SU-DHL-6 (cell line): ENCODE measurements around the gene CHSY1.

Source experiments
- H2AFZ ChIP-seq: fragments of 200-600 bp; sonication (generic); 2 replicates; pipeline ENCODE4 v1.6.1; 2014; ENCODE audit warnings: low read depth, mild to moderate bottlenecking, moderate library complexity, mixed read lengths, antibody characterized with exemption, low read length; ENCODE audit not compliant: severe bottlenecking
- H3F3A ChIP-seq: fragments of 200-600 bp; shearing (Covaris generic); 2 replicates; pipeline ENCODE4 v1.6.0; 2016; ENCODE audit warnings: antibody characterized with exemption, mild to moderate bottlenecking; ENCODE audit not compliant: insufficient read depth
- H3K27ac ChIP-seq: fragments of 200-600 bp; sonication (generic); 2 replicates; pipeline ENCODE4 v1.5.1; 2016; ENCODE audit warnings: low read depth, mild to moderate bottlenecking, low read length, moderate library complexity, mixed read lengths
- H3K27me3 ChIP-seq: fragments of 200-600 bp; sonication (generic), shearing (Covaris generic); 2 replicates; pipeline ENCODE4 v1.6.0; 2014; ENCODE audit warnings: mild to moderate bottlenecking, low read length
- H3K36me3 ChIP-seq: fragments of 200-600 bp; sonication (generic); 2 replicates; pipeline ENCODE4 v1.6.1; 2014; ENCODE audit warnings: mild to moderate bottlenecking, low read length, mixed read lengths
- H3K4me2 ChIP-seq: fragments of 300-600, 200-600 bp; shearing (Covaris generic), sonication (generic); 2 replicates; pipeline ENCODE4 v1.6.0; 2014; ENCODE audit warnings: low read length, low read depth, mild to moderate bottlenecking; ENCODE audit not compliant: poor library complexity, severe bottlenecking
- H3K4me3 ChIP-seq: fragments of 200-600 bp; sonication (generic); 2 replicates; pipeline ENCODE4 v1.5.1; 2014; ENCODE audit warnings: antibody characterized with exemption, low read length, mild to moderate bottlenecking, mixed read lengths; ENCODE audit not compliant: insufficient read depth, poor library complexity, severe bottlenecking
- H3K79me2 ChIP-seq: fragments of 200-600 bp; sonication (generic); 2 replicates; pipeline ENCODE4 v1.6.1; 2014; ENCODE audit warnings: mild to moderate bottlenecking, low read length, moderate library complexity; ENCODE audit not compliant: insufficient read depth
- H3K9ac ChIP-seq: fragments of 200-600 bp; sonication (generic); 2 replicates; pipeline ENCODE4 v1.7.0; 2014; ENCODE audit warnings: mild to moderate bottlenecking, low read length
- H3K9me2 ChIP-seq: fragments of 200-600 bp; sonication (generic); replicated peaks from 2 replicates; pipeline ENCODE4 v1.6.1; 2014; ENCODE audit warnings: low read length; ENCODE audit not compliant: insufficient read depth
- H3K9me3 ChIP-seq: fragments of 200-600 bp; sonication (generic); 2 replicates; pipeline ENCODE4 v1.6.1; 2014; ENCODE audit warnings: low read length, mixed read lengths; ENCODE audit not compliant: insufficient read depth
- H4K20me1 ChIP-seq: fragments of 200-600 bp; sonication (generic); 2 replicates; pipeline ENCODE4 v1.6.1; 2014; ENCODE audit warnings: low read depth, mild to moderate bottlenecking, antibody characterized with exemption, low read length, moderate library complexity, mixed read lengths
- EZH2phosphoT487 ChIP-seq: fragments of 200-600 bp; sonication (generic), shearing (Covaris generic); conservative IDR thresholded peaks from 2 replicates; pipeline ENCODE4 v1.6.1; 2018; ENCODE audit warnings: mild to moderate bottlenecking, antibody characterized with exemption, low read length, moderate library complexity, mixed read lengths
- TF ChIP-seq, protein P1 (sequence below): fragments of 200-600 bp; sonication (generic); IDR thresholded peaks from one replicate; pipeline ENCODE4 v1.5.1; 2017; ENCODE audit warnings: antibody characterized with exemption, mild to moderate bottlenecking, low read length, moderate library complexity; ENCODE audit not compliant: insufficient read depth, poor library complexity, severe bottlenecking

Gene CHSY1

DNA sequence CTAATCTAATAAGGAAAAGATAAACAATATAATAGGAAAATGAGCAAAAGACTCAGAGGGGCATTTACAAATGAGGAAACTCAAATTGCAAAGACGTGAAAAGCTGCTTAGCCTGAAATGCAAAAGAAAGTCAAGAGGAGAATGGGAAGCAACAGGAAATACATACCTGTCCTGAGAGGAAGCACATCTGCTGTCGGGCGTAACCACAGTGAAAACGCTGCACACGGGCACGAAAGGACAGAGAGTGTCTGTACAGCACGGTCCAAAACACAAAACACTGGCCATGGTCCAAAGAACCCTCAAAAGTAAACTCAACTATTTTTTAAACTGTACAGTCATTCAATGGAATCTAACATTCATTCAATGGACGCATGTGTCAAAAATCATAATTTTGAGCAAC lies 100.6 kb downstream of the CHSY1 start:
- no peak overlapping the region for H3K27ac ChIP-seq
- no peak overlapping the region for H2AFZ ChIP-seq
- no peak for TF ChIP-seq EZH2phosphoT487
- TF ChIP-seq, protein P1, sequence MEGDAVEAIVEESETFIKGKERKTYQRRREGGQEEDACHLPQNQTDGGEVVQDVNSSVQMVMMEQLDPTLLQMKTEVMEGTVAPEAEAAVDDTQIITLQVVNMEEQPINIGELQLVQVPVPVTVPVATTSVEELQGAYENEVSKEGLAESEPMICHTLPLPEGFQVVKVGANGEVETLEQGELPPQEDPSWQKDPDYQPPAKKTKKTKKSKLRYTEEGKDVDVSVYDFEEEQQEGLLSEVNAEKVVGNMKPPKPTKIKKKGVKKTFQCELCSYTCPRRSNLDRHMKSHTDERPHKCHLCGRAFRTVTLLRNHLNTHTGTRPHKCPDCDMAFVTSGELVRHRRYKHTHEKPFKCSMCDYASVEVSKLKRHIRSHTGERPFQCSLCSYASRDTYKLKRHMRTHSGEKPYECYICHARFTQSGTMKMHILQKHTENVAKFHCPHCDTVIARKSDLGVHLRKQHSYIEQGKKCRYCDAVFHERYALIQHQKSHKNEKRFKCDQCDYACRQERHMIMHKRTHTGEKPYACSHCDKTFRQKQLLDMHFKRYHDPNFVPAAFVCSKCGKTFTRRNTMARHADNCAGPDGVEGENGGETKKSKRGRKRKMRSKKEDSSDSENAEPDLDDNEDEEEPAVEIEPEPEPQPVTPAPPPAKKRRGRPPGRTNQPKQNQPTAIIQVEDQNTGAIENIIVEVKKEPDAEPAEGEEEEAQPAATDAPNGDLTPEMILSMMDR = no peak
- H3K79me2 ChIP-seq = no peaks in the 10 kb centered on the region
- no peaks in the 10 kb centered on the region for H3K9me3 ChIP-seq
- no peaks in the 10 kb centered on the region for H3F3A ChIP-seq
- H3K9me2 ChIP-seq = no peaks in the 10 kb centered on the region
- H4K20me1 ChIP-seq = no peaks in the 10 kb centered on the region
- H3K9ac ChIP-seq = no peak overlapping the region
- H3K27me3 ChIP-seq = no peaks in the 10 kb centered on the region
- H3K36me3 ChIP-seq = no peaks in the 10 kb centered on the region
- no peak overlapping the region for H3K4me3 ChIP-seq
- no peak overlapping the region for H3K4me2 ChIP-seq

DNA sequence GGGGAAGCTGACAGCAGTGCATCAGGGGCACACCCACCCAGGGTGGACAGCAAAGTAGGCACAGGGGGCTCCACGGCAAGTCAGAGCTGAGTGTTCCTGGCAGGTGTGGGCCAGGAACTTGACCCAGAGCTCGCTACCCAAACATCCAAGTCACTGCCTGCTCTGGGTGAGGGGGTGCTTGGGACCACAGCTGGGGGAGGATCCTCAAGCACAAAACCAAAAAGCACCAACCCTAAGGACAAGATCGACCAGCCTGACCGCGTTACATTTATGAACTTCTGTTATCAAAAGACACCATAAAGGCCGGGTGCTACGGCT lies 101.2 kb downstream of the CHSY1 start:
- TF ChIP-seq EZH2phosphoT487 = no peak
- TF ChIP-seq, protein P1 = no peak
- Histone ChIP-seq H4K20me1 (no peaks in the 10 kb centered on the region), H3K9me2 (no peaks in the 10 kb centered on the region), H3K4me2 (no peak overlapping the region), H3K9me3 (no peaks in the 10 kb centered on the region), H2AFZ (no peak overlapping the region), H3K27me3 (no peaks in the 10 kb centered on the region), H3F3A (no peaks in the 10 kb centered on the region), H3K9ac (no peak overlapping the region), H3K36me3 (no peaks in the 10 kb centered on the region), H3K4me3 (no peak overlapping the region), H3K27ac (no peak overlapping the region), H3K79me2 (no peaks in the 10 kb centered on the region)

DNA sequence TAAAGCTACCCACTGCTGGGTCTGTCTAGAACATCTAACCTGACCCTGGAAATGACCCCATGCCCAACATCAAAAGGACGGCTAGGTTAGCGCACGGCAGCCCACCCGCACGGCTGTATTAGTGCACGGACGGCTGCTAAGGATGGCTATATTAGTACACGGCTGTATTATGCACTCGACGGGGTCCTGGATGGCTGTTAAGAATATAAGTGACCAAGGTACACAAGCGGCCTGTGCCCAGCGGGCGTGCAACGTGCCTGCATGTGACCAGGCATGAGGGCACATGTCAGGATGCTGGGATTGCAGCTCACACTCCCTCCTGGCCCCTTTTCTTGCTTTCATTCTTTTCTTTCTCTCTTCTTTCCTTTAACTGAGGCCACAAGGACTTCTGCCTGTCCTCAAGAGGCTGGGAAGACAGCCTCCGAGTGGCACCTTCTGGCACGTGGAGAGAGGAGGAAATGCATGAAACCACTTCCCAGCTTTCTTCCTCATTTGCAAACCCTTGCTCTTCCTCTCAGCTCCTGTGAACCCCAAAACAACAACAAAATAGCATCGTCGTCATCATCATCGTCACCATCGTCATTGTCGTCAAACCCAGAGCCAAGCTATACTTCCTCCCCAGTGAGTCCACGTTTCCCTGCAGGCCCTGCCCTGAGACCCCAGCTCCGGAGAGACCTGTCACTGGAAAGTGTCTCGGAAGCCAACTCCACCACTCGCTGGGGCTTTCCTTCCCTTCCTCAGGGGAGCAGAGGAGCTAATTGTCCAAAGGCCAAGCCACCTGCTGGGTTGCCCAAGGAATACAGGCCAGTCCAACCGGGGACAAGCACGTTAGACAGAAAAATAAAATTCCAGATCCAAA lies 101.8 kb downstream of the CHSY1 start:
- no peak overlapping the region for H3K9ac ChIP-seq
- H3K9me2 ChIP-seq = no peaks in the 10 kb centered on the region
- no peaks in the 10 kb centered on the region for H3K27me3 ChIP-seq
- no peaks in the 10 kb centered on the region for H3K36me3 ChIP-seq
- H3F3A ChIP-seq = no peaks in the 10 kb centered on the region
- H4K20me1 ChIP-seq = no peaks in the 10 kb centered on the region
- no peak overlapping the region for H2AFZ ChIP-seq
- H3K4me2 ChIP-seq = no peak overlapping the region
- no peak overlapping the region for H3K27ac ChIP-seq
- no peaks in the 10 kb centered on the region for H3K79me2 ChIP-seq
- H3K9me3 ChIP-seq = no peaks in the 10 kb centered on the region
- TF ChIP-seq EZH2phosphoT487 = no peak
- TF ChIP-seq, protein P1 = no peak
- H3K4me3 ChIP-seq = no peak overlapping the region
